CD4-positive, alpha-beta T cell treated with Interleukin-17A for 1 hour (primary cell): ENCODE data around the gene PPP1CA.
"Not testable (repeated sequence)": the region's sequence is repeated elsewhere in the genome, so short reads cannot be mapped to it uniquely, and the experiment has no call there.

Source experiments
- DNase-seq: peaks from one replicate; pipeline ENCODE4 v3.0.0-alpha.2; 2020

Gene PPP1CA

DNA sequence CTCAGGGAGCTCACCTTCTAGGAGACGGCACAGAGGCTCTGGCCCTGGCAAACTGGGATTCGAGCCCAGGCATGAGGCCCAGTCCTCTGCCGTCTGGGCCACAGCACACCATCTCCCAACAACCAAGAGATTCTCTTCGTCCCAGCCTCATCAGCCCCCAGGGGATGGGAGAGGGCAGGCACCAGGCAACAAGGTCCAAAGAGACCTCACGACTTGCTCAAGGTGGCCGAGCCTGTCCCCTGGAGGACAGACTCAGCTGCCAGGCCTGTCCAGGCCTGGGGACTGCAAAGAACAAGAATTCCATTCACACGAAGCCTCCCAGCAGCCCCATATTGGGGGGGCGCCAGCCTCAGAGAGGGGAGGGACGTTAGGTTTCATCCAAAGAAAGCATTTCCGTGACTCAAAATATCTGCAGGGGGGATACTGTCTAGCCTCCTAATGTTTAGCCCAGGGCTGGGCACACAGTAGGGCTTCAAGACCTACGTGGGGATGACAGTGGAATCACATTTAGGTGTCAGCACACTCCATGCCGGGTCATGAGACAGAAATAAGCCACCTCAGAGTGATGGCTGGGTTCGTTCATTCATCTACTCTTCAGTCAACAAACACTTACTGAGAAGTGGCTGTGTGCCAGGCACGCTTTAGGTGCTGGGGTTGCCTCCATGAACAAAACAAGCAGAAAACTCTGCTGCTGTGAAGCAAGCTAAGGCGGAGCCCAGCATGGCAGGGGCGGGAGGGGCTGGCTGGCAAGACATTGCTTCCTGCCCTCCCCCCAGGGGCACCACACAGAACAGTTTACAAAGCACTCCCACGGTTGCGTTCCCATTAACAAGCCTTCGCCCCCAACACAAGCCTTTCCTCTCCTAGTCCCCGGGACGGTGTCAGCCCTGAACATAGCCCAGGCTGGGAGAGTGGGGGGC is 15.0 kb upstream of the PPP1CA start:
- DNase-seq: peak; percentile 90

- DNase-seq: no peak
These were observed 14.0 kb upstream of the PPP1CA start, which contains the start of gene CARNS1 for GRCh38 chr11:67415501-67416304. Gene CARNS1 (plus strand): TSS chr11:67415678. CDS start chr11:67416200, 522 bp downstream.

GRCh38 chr11:67413266-67413849 is 11.7 kb upstream of the PPP1CA start:
- no peak for DNase-seq

DNA sequence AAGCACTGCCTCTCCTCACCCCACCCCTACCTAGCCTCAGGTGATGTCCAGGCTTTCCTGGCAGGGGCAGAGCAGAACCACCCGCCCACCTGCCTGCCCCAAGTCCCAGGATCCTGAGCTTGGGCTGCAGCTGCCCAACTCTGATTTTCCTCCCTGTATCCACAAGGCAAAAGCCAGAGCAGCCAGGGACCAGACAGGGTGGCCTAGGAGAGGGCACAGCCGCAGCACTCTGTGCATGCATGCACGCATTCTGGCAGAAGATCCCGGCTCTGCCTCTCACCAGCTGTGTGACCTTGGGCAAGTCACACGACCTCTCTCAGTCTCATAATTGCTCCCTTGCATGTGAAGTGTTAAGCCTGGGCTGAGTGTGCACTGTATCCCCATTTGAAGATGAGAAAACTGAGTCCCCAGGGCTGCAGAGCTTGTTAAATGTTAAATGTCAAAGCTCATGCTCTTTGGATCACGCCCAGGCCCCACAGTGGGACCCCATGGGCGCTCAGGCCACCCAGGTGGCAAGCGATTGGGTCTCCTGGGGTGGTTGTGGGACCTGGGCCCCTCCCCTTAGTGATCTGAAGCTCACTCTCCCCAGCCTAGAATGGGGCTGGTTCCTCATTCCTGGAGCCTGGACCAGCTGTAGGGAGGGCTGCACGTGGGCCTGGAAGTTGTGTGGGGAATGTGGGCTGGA is 11.0 kb upstream of the PPP1CA start:
- DNase-seq: no peak

DNA sequence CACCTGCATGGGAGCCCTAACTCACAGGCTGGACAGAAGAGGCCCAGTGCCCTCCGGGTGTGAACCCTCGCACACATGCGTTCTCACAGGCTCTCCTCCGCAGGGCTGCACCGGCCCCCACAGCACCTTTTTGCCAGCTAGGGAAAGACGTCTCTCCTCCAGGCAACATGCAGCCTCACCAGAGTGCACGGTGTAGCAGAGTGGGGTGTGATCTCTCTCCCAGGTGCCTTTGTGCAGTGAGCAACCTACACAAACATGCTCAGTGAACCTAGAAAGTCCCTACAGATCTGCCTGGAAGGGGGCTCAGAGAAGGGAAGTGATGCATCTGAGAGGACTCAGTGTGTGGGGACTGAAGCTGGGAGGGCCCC is 10.1 kb upstream of the PPP1CA start:
- DNase-seq: no peak

DNA sequence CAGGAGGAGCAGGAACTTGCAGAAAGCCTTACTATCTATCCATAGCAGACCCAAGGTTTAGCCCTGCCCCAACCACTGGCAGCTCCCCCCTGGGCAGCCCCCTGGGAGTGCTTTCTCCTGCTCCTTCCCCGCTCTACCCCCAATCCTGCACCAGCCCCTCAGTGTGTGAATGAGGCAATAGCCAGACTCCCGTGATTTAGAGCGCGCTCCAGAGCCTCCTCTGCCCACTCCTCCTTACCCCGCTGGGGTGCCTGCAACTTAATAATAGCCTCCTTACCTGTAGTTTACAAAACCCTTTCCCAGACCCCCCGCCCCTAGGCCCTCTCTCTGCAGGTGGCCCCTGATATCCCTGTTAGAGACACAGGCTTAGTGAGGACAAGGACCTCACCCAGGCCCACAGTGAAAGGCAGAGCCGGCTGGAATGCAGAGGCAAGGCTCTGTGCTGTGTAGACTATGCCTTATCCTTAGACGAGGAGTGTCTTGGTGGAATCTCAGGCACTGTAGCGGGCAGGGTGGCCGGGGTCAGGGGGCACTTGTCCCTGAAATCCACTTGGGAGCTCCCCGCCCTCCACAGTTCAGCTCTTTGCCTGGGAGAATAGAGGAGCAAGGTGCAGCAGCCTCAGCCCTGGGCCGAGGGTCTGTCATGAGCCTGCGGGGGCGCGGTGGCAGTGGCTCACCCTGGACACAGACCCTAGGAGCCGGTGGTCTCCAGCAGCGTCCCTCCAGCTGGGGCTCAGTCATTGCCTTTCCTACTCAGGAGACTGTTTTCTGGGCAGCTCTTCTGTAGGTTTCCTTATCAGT is 9.5 kb upstream of the PPP1CA start:
- DNase-seq: no peak

- DNase-seq: no peak
These were observed 8.7 kb upstream of the PPP1CA start for GRCh38 chr11:67410369-67410831.

GRCh38 chr11:67409781-67410368 is 8.2 kb upstream of the PPP1CA start:
- DNase-seq: no peak

GRCh38 chr11:67409261-67409666 is 7.6 kb upstream of the PPP1CA start:
- DNase-seq: peak; percentile 84

DNA sequence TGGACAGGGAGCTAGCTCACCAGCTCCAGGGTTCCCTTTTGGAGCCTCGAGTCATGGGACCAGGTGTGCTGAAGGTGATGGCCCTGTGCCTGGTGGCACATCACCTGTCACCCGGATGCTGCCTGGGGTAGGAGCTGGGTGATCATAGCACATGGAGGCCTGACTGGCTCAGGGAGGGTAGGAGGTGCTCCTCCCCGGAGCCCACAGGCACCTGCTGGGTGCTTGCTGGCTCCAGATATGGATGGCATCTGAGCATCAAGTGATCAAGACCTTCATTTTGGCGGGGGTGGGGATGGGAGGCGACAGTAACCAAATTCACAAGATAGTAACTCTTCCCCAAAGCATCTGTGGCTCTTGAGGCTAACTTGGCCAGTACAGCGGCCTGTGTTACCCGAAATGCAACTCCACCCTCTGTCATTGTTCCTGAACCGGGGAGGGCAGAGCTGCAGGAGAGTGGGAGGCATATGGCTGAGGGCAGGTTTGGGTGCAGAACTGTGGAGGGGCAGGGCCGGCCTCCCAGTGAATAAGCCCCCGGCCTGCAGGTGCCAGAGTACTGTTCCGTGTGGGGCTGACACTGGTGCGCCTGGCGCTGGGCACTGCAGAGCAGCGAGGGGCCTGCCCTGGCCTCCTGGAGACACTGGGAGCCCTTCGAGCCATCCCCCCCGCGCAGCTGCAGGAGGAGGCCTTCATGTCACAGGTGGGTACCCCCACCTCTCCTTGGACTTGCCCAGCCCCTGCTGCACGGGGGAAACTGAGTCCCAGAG is 7.0 kb upstream of the PPP1CA start:
- no peak for DNase-seq

GRCh38 chr11:67407688-67408163 is 6.1 kb upstream of the PPP1CA start:
- DNase-seq: no peak

- peak; percentile 42 for DNase-seq
These were observed 5.5 kb upstream of the PPP1CA start for GRCh38 chr11:67406969-67407687.

- no peak for DNase-seq
These were observed 4.8 kb upstream of the PPP1CA start for GRCh38 chr11:67406420-67406968.

- DNase-seq: no peak
These were observed 4.2 kb upstream of the PPP1CA start for GRCh38 chr11:67405688-67406339.

DNA sequence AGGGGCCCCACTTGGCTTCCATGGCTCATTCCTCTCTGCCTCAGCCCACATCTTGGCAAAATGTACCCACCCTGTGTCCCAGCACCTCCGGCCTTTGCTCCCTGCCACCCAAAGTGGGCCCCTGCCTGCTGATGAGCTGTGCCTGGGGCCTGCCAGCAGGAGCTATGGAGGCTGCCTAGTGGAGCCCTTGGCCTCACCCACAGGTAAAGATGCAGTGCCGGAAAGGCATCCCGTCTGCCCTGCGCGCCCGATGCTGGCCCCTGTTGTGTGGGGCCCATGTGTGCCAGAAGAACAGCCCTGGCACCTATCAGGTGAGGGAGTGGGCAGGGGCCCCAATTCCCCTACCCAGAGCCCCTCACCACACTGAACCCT is 3.5 kb upstream of the PPP1CA start:
- no peak for DNase-seq

DNA sequence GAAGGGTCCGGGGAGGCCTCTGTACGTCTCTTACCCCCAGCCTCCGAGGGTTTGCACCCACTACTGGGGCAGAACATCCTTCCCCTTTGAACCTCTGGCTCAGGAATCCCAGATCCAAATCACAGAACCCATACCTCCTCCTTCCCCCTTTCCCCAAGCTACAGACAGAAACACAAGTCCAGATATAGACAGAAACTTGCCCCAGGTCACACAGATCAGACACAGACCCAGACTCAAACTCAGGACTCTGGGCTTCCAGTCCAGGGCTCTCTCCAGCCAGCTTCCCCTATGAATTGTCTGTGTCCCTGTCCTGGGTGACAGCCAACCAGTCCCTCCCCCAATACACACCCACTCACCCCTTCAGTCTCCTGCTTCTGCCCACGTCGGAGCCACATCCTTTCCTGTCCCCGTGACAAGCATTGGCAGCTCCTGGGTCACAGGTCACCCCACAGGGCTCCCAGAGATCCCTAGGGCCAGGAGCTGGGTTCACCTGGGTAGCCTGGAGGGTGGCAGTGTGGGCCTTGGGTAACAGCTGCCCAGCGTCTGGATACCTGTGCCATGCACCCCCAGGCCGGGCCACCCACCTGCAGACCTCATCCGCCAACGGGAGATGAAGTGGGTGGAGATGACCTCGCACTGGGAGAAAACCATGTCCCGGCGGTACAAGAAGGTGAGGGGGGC is 3.0 kb upstream of the PPP1CA start:
- peak; percentile 66 for DNase-seq

GRCh38 chr11:67403085-67403484 is 1.4 kb upstream of the PPP1CA start:
- DNase-seq: not testable (repeated sequence)

DNA sequence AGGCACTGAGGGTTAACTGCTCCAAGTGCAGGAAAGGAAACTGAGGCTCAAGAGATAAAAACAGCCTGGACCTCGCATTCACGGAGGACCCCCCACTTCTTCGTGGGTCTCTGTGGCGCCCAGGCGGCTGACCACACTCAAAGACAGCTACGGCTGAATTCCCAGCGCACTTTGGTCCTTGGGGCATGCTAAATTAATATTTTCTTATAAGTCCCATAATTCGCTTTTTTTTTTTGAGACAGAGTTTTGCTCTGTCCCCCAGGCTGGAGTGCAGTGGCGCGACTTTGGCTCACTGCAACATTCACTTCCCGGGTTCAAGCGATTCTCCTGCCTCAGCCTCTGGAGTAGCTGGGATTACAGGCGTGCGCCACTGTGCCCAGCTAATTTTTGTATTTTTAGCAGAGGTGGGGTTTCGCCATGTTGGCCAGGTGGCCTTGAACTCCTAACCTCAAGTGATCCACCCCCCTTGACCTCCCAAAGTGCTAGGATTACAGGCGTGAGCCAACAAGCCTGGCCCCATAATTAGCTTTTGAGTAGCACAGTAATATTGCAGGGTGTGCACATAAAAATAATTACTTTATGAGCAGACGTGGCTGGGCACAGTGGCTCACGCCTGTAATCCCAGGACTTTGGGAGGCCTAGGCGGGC is 658 bp upstream of the PPP1CA start:
- not testable (repeated sequence) for DNase-seq
